HG03571 (cell line): Measurements from ENCODE around the gene PRR11.
A peak's percentile ranks its signal among the peaks of the same experiment; 100 is the strongest.
"Not testable (repeated sequence)": the region's sequence is repeated elsewhere in the genome, so short reads cannot be mapped to it uniquely, and the experiment has no call there.

ENCODE experiments used
- ATAC-seq: cut with Tn5 transposase; IDR thresholded peaks from one replicate; pipeline ENCODE4 v1.9.1; 2021; ENCODE audit not compliant: unreplicated experiment

The PRR11 gene

DNA sequence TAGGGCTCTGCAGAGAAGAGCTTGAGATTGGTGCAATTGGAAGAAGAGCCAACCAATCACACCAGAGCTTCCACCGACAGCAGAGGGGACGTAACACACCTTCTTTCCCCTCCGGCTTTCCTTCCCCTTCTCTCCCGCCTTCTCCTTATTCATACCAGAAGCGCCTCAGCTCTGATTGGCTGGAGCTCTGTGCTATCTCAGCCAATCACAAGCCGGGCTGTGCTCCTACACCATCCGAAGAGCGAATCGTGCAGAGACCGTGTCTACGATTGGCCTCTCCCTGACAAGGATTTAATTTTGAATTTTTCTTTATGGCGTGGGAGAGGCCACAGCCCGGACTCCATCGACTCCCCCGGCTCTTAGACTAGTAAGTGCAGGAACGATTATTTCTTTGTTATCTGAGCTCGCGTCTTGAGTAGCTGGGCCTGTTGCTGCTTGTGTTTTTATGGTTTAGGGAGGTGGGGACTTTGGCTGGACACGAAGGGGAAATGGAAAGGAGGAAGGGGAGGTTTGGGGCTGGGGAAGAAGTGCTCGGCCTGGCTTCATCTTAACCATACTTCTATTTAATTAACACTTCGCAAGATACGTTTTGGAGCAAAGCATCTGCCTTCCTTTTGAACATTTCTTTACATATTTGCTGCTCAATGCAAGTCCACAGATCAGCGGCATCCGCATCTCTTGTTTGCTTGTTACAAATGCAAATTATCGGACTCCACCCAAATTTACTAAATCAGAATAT is at the start of gene PRR11:
TSS of gene PRR11 (plus strand) at position 308 of the 739 bp plus-strand sequence. CDS start 14,007 bp downstream, outside the sequence.
- peak; percentile 91 for ATAC-seq

- ATAC-seq, result peak; percentile 18
Observed at GRCh38 chr17:59105852-59106462, 49.6 kb upstream of the PRR11 start.

DNA sequence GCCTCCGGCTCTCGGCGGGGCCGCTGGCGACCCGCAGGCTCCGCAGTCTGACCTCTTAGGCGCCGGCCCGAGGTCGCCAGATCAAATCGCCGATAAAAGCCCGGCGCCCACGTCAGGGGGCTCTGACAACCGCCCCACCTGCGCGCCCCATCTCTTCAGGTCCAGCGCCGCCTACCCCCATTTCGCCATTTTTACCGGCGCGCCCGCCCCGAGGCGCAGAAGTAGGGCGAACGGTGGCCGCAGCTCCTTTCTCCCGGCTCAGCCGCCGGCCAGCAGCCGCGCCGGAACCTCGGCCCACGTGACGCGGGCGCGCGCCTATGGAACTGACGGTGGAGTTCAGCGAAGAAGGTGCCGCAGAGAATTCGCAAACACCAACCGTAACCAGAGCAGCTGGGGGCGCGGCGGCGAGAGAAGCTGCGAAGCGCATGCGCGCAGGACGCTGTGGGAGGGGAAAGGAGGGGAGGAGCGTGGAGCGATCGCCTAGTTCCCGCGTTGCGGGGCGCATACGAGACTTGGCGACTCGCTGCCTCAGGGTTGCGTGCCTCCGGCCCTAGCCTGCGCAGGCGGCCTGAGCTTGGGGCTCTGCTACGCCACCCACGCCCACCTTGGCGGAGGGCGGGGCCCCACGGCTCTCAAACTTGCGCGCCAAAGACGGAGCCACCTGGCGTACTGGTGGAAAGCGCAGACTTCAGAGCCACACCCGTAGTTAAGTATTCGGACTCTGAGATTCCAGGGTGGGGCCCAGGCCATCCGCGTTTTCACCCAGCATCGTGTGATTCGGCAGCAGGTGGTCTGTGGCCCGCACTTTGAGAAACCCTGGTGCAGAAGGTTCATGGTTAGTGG is 48.9 kb upstream of the PRR11 start, which contains the start of gene TRIM37:
TSS of gene TRIM37 (minus strand) at position 418 of the 843 bp plus-strand sequence. CDS start 419 bp downstream, outside the sequence.
- ATAC-seq, result peak; percentile 94

DNA sequence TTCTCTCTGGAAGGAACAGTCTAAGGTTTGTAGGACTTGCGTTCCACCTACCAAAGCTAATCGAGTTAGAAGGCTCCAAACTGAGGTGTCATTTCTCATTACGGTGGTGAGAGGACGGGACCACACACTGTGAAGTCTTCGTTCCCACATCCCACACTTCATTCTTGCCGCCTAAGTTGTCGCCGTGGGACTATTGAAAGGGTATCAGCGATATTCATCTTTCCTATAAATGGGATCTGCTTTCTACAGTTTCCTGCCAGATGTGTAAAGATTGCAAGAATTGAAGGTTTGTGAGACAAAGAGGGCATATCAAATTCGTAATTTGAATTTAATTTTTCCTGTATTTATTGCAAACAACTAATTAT is 48.3 kb upstream of the PRR11 start:
- no peak for ATAC-seq

- ATAC-seq, result no peak
Observed at GRCh38 chr17:59108400-59109102, 47.0 kb upstream of the PRR11 start.

GRCh38 chr17:59110973-59111372 is 44.6 kb upstream of the PRR11 start:
- no peak for ATAC-seq

DNA sequence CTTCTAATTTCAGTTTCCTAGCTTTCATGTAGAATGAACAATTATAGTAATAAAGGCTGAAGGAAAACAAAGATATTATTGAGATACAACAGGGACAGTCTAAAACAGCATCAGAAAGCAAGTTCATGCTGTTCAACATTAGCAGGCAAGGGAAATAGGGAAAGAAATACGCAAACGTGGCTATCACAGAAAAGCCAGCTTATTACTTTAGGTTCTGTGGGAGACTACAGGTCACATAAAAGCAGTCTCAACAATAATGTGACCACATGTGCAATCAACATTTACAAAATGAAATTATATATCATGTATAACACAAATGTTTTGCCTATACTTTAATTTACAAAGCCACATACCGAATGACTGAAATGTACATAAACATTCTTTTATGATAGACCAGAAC is 44.0 kb upstream of the PRR11 start:
- ATAC-seq, result no peak

GRCh38 chr17:59115474-59115873 is 40.1 kb upstream of the PRR11 start:
- ATAC-seq, result no peak

- ATAC-seq, result no peak
Observed at GRCh38 chr17:59121901-59122480, 33.6 kb upstream of the PRR11 start.

DNA sequence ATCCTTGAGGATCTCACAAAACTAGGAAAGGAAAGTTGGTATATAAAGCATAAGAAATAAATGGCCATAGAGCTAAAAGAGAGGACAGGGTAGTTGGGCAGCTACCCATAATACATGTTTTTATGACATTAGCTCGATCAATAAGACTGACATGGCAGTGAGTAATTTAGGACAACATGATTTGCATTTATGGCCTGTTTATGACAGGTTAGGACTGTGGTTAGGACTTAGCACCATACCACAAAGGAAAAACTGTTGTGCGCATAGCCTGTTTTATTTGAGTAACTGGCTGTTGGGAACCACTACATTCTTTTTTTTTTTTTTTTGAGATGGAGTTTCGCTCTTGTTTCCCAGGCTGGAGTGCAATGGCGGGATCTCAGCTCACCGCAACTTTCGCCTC is 30.9 kb upstream of the PRR11 start:
- no peak for ATAC-seq

DNA sequence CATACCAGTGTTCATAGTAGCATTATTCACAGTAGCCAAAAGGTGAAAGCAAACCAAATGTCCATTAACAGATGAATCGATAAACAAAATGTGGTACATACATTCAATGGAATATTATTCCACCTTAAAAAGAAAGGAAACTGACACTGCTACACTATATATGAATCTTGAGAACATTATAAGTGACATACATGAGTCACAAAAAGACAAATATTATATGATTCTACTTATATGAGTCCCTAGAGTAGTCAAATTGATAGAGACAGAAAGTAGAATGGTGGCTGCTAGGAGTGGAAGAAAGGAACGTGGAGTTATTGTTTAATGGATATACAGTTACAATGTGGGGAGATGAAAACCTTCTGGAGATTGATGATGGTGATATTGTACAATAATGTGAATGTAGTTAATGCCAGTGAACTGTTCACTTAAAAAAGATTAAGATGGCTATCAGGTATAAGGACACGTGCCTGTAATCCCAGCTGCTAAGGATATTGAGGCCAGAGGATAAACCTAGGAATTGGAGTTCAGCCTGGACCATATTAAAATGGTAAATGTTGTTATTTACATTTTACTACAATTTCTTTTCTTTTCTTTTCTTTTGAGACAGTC is 28.6 kb upstream of the PRR11 start:
- ATAC-seq, result no peak

GRCh38 chr17:59129814-59130213 is 25.7 kb upstream of the PRR11 start:
- no peak for ATAC-seq

DNA sequence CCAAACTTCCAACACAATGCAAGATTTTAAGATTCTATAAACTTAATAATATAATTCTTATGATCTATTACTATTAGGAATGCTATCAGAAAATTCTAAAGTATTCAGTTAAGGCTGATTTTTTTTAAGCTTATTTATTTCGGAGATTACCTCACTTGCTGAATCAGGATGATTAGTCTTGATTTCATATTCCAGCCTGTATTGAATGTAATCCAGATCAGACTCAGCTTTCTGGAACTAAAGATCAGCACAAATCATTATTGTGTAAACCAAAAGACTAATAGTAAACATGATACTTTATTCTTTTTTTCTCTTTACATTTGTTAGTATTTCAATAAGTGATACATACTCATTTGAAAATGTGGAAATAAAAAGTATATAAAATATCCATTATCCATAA is 24.4 kb upstream of the PRR11 start:
- no peak for ATAC-seq

DNA sequence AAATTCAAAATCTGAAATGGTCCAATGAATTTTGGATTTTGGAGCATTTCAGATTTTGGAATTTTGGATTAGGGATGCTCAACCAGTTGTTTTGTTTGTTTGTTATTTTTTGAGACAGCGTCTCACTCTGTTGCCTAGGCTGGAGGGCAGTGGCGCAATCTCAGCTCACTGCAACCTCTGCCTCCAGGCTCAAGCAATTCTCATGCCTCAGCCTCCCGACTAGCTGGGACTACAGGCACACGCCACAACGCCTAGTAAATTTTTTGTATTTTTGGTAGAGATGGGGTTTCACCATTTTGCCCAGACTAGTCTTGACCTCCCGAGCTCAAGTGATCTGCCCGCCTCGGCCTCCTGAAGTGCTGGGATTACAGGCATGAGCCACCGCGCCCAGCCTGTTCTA is 17.2 kb upstream of the PRR11 start:
- not testable (repeated sequence) for ATAC-seq

DNA sequence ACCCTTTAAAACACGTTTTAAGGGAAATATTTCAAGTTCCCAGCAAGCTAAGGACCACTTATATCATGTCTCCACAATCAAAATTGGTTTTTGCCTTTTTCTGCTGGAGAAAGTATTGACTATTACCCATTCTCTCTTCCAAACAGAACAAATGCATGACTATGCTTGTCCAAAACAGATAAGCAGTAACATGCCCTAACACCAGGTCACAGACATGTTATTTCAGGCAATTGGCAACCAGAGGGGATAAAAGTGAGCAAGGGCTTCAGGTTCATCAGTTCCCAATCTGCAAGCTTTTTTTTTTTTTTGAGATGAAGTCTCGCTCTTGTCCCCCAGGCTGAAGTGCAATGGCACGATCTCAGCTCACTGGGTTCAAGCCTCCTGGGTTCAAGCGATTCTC is 15.6 kb upstream of the PRR11 start:
- no peak for ATAC-seq

GRCh38 chr17:59141860-59142259 is 13.7 kb upstream of the PRR11 start:
- no peak for ATAC-seq

- ATAC-seq, result no peak
Observed at GRCh38 chr17:59145571-59146096, 9.9 kb upstream of the PRR11 start.

- ATAC-seq, result no peak
Observed at GRCh38 chr17:59149051-59149450, 6.5 kb upstream of the PRR11 start.

DNA sequence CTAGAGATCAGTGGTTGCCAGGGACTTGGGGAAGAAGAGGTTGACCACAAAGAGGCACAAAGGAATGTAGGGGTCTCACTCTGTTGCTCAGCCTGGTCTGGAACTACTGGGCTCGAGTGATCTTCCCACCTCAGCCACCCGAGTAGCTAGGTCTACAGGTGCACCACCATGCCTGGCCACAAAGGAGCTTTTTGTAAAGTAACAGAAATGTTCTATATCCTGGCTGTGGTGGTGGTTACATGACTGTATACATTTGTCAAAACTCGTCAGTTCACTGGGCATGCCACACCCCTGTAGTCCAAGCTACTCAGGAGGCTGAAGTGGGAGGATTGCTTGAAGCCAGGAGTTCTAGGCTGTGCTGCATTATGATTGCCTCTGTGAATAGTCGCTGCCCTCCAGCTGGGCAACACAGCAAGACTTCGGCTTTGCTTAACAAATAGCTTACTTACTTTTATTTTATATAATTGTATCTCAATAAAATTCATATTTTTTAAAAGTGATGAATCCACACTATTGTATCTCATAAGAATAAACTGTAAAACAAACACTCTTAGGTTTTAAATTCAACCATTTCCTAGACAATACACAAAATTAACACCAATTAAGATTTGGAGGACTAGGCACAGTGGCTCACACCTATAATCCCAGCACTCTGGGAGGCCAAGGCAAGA is 5.6 kb upstream of the PRR11 start:
- ATAC-seq, result no peak

DNA sequence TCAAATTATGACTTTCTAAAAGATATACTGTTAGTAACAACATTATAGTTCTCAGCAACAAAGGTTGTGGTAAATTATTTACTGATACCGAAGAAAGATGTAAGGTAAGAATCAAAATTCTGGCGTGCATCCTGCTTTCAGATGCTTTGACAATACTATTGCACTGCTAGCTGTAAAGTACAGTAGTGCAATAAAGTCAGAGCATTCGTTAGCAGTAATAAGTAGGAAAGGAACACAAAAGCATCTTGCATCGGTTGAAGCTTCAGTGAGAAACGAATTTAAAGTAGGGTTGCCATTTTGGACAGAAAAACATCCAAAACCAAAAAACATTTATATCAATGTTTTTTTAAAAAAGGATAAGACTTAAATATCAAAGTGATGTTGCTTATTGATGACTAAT is 4.5 kb upstream of the PRR11 start:
- ATAC-seq, result no peak
